CD4-positive, alpha-beta T cell (primary cell): ENCODE results near the gene ACSBG1. TPM values are rescaled to one million over a fixed set of nuclear protein-coding genes. Genes with fewer than 3 reads are reported as not detected.

Experiments used
- ATAC-seq: fragments of 200-7000 bp; cut with Tn5 transposase; one replicate; pipeline ENCODE4 v1.10.0; 2022; ENCODE audit warnings: mild to moderate bottlenecking; ENCODE audit not compliant: poor library complexity
- CTCF ChIA-PET: fragments of 350-600 bp; sonication (Branson Sonifier 250); formaldehyde crosslinking; loops from one replicate; lab custom pipeline; 2021; ENCODE audit warnings: antibody characterized with exemption, inconsistent platforms; lab: Charles Lee
- POLR2A ChIA-PET: fragments of 350-600 bp; sonication (Branson Sonifier 250); formaldehyde crosslinking; loops from one replicate; lab custom pipeline; 2021; ENCODE audit warnings: antibody characterized with exemption, inconsistent platforms; lab: Charles Lee
- DNase-seq, 14 experiments: peaks; one replicate each; pipeline ENCODE4 v3.0.0-alpha.2; 2013 to 2020; ENCODE audit warnings: mixed read lengths in 2 of 14
- H3K27ac ChIP-seq, 2 donors: one replicate each; pipeline versions ENCODE4 v1.5.1 to v1.7.0; 2013; ENCODE audit warnings: low read length in 2 of 2, low read depth in 1 of 2, mild to moderate bottlenecking in 1 of 2
- H3K27me3 ChIP-seq, 2 experiments: 1 replicate in 1 of 2; 2 replicates in 1 of 2; pipeline versions ENCODE4 v1.6.1 to v1.7.0; 2013; ENCODE audit warnings: low read length in 2 of 2, control low read depth in 1 of 2, mild to moderate bottlenecking in 1 of 2, moderate library complexity in 1 of 2; ENCODE audit not compliant: insufficient read depth in 2 of 2, control insufficient read depth in 1 of 2
- H3K36me3 ChIP-seq: one replicate; pipeline ENCODE4 v1.6.1; 2013; ENCODE audit warnings: low read length, control low read depth; ENCODE audit not compliant: insufficient read depth
- H3K4me1 ChIP-seq: one replicate; pipeline ENCODE4 v1.6.1; 2013; ENCODE audit warnings: low read length, control low read depth; ENCODE audit not compliant: insufficient read depth
- H3K4me3 ChIP-seq: one replicate; pipeline ENCODE4 v1.5.1; 2013; ENCODE audit warnings: mild to moderate bottlenecking, low read length, moderate library complexity
- H3K9me3 ChIP-seq, 2 experiments: 1 replicate in 1 of 2; 2 replicates in 1 of 2; pipeline versions ENCODE4 v1.6.1 to v1.7.0; 2013; ENCODE audit warnings: low read length in 2 of 2, mild to moderate bottlenecking in 2 of 2, control low read depth in 1 of 2, moderate library complexity in 1 of 2; ENCODE audit not compliant: control insufficient read depth in 1 of 2, insufficient read depth in 1 of 2
- H3K27ac Mint-ChIP-seq: one replicate; pipeline ENCODE4 v1.8.0; 2020; ENCODE audit warnings: mixed read lengths
- H3K27me3 Mint-ChIP-seq: one replicate; pipeline ENCODE4 v1.8.0; 2021; ENCODE audit warnings: mixed read lengths
- H3K36me3 Mint-ChIP-seq: one replicate; pipeline ENCODE4 v1.8.0; 2021; ENCODE audit warnings: low read depth, mixed read lengths
- H3K4me1 Mint-ChIP-seq: one replicate; pipeline ENCODE4 v1.8.0; 2021; ENCODE audit warnings: low read depth, mixed read lengths
- H3K4me3 Mint-ChIP-seq: one replicate; pipeline ENCODE4 v1.8.0; 2020; ENCODE audit warnings: mild to moderate bottlenecking, mixed read lengths
- H3K9me3 Mint-ChIP-seq: one replicate; pipeline ENCODE4 v1.8.0; 2020; ENCODE audit warnings: mixed read lengths
- intact Hi-C, 2 experiments: fragments of 100-400 bp; cut with DNase I in 1 of 2; cut with micrococcal nuclease in 1 of 2; formaldehyde crosslinking; loops; one replicate each; pipeline versions ENCODE4 v1.15.1 to v1.9.0; 2023 to 2025; cut with DNase I, micrococcal nuclease
- total RNA-seq, 174 experiments: library from RNA in 2 of 174; stranded (reverse) in 2 of 174; gene quantifications; one replicate each; pipeline ENCODE4 v1.2.3 and lab custom pipeline; 2021 to 2026
- TF ChIP-seq, protein P1 (sequence below): fragments of 200-600 bp; IDR thresholded peaks from one replicate; pipeline ENCODE4 v1.8.0; 2022; ENCODE audit warnings: antibody characterized with exemption, mild to moderate bottlenecking

ACSBG1 gene
- total RNA-seq, 2 experiments from 2014 or later, result 0.05 to 0.22 TPM

DNA sequence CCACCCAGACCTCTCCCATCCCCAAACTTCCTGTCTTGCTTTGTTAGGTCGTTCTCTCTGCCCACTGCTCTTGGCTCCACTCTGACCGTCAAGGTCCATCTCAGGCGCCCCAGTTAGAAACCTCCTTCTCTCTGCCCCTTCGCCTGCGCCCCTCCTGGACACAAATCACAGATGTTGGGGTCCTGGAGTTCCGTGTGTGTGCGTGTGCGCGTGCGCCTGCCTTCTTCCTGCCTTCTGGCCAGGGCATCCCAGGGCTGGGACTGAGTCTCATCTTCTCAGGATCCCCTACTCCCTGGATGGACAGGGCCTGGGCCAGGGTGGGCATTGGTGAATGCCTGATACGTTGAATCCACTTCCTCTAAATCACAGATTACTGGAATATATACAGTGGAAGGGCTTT, 869 bp downstream of the ACSBG1 start:
- TF ChIP-seq, protein P1, sequence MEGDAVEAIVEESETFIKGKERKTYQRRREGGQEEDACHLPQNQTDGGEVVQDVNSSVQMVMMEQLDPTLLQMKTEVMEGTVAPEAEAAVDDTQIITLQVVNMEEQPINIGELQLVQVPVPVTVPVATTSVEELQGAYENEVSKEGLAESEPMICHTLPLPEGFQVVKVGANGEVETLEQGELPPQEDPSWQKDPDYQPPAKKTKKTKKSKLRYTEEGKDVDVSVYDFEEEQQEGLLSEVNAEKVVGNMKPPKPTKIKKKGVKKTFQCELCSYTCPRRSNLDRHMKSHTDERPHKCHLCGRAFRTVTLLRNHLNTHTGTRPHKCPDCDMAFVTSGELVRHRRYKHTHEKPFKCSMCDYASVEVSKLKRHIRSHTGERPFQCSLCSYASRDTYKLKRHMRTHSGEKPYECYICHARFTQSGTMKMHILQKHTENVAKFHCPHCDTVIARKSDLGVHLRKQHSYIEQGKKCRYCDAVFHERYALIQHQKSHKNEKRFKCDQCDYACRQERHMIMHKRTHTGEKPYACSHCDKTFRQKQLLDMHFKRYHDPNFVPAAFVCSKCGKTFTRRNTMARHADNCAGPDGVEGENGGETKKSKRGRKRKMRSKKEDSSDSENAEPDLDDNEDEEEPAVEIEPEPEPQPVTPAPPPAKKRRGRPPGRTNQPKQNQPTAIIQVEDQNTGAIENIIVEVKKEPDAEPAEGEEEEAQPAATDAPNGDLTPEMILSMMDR, result no peak
- Mint-ChIP-seq H3K4me3 (no peak overlapping the region), H3K27ac (no peak overlapping the region), H3K9me3 (no peaks in the 10 kb centered on the region), H3K4me1 (no peaks in the 10 kb centered on the region), H3K27me3 (no peaks in the 10 kb centered on the region), H3K36me3 (no peaks in the 10 kb centered on the region)
- Histone ChIP-seq H3K27me3 (peaks cover 0 to 2% of the 10 kb centered on the region in 2 experiments), H3K4me1 (no peaks in the 10 kb centered on the region), H3K9me3 (no peaks in the 10 kb centered on the region), H3K27ac (no peak overlapping the region), H3K4me3 (no peak overlapping the region), H3K36me3 (no peaks in the 10 kb centered on the region)
- DNase-seq, result no peak
- intact Hi-C loops, result no loop called here
- POLR2A ChIA-PET, result no interaction called here
- ATAC-seq, result no peak
- CTCF ChIA-PET, result no interaction called here

DNA sequence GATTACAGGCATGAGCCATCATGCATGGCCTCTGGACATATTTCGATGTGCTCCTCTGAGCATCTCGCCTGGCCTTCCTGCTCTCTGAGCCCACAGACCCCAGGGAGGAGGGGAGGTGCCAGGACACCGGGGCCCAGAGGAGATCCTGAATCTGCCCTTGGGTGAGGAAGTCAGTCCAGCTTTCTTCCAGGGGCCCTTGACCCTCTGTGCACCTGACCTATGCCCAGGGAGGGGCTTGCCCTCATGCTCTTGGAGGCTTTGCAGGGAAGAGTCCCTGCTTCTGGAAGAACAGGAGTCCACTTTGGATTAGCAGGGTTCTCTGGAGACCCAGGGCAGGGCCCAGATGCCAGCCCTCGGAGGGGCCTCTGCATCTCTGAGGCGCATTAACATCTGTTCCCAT, 1.4 kb downstream of the ACSBG1 start:
- H3K9me3 Mint-ChIP-seq, result no peaks in the 10 kb centered on the region
- no peaks in the 10 kb centered on the region for H3K4me1 ChIP-seq
- ATAC-seq (no peak), DNase-seq (no peak)
- H3K27me3 Mint-ChIP-seq, result no peaks in the 10 kb centered on the region
- H3K4me3 Mint-ChIP-seq, result no peak overlapping the region
- H3K27ac Mint-ChIP-seq, result no peak overlapping the region
- H3K36me3 Mint-ChIP-seq, result no peaks in the 10 kb centered on the region
- CTCF ChIA-PET, result no interaction called here
- intact Hi-C loops, result no loop called here
- no peaks in the 10 kb centered on the region for H3K9me3 ChIP-seq
- peaks cover 0 to 2% of the 10 kb centered on the region in 2 experiments for H3K27me3 ChIP-seq
- H3K36me3 ChIP-seq, result no peaks in the 10 kb centered on the region
- POLR2A ChIA-PET, result no interaction called here
- H3K4me3 ChIP-seq, result no peak overlapping the region
- H3K4me1 Mint-ChIP-seq, result no peaks in the 10 kb centered on the region
- no peak overlapping the region for H3K27ac ChIP-seq
- TF ChIP-seq, protein P1, result no peak

DNA sequence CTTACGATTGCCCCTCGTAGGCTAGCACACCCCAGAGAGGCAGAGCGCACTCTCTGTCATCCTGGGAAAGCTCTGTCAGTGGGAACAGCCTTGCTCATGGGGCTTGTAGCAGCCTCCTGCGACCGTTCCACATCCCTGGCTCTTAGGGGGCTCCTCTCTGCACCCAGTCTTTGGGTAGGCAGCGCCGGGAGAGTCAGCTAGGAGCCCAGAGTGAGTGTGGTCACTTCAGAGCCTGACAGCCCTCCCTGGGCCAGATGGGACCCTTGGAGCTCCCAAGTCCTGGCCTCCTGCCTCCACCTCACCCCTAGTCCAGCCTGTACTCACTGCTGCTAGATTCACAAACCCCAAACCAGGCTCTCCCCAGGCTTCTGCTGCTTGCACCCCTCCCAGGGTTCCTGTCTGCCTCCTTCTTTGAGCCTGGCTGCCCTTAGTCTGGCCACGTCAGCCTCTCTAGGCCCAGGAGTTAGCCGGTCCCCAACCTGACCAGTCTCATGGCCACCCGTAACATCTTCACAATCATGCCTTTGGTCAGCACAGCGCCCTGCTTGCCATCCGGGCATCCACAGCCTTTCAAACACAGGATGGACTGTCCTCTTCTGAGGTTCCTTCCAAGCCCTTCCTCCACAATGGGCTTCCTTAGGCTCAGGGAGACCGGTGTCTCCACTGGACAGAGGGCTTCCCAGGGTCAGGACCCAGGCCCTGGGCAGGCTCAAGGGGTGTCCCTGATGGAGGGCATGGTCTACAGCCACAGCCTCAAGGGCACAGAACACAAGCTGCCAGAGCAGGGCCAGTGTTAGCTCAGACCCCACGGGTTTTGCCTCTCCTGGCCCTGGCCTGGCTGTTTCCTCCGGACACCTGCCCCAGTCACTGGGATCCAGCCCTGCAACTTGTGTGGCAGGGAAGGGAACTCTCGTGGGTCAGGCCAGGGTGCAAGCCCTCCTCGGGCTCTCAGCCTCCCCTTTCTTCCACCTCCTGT, 4.6 kb downstream of the ACSBG1 start:
- Histone ChIP-seq H3K9me3 (no peaks in the 10 kb centered on the region), H3K27ac (no peak overlapping the region), H3K27me3 (peaks cover 0 to 2% of the 10 kb centered on the region in 2 experiments), H3K36me3 (no peaks in the 10 kb centered on the region), H3K4me1 (no peaks in the 10 kb centered on the region), H3K4me3 (no peak overlapping the region)
- TF ChIP-seq, protein P1, result no peak
- ChIA-PET POLR2A (no interaction called here), CTCF (no interaction called here)
- intact Hi-C loops, result no loop called here
- no peaks in the 10 kb centered on the region for H3K36me3 Mint-ChIP-seq
- no peaks in the 10 kb centered on the region for H3K9me3 Mint-ChIP-seq
- no peaks in the 10 kb centered on the region for H3K27me3 Mint-ChIP-seq
- no peak overlapping the region for H3K4me3 Mint-ChIP-seq
- H3K4me1 Mint-ChIP-seq, result peaks cover 4% of the 10 kb centered on the region
- no peak overlapping the region for H3K27ac Mint-ChIP-seq
- no peak for DNase-seq
- ATAC-seq, result no peak
